ENCODE data around the gene SEPTIN12. TPM values are rescaled to one million over a fixed set of nuclear protein-coding genes. Genes with fewer than 3 reads are reported as not detected.

The SEPTIN12 gene
- total RNA-seq, 1 donor from 2014 or later: not detected

DNA sequence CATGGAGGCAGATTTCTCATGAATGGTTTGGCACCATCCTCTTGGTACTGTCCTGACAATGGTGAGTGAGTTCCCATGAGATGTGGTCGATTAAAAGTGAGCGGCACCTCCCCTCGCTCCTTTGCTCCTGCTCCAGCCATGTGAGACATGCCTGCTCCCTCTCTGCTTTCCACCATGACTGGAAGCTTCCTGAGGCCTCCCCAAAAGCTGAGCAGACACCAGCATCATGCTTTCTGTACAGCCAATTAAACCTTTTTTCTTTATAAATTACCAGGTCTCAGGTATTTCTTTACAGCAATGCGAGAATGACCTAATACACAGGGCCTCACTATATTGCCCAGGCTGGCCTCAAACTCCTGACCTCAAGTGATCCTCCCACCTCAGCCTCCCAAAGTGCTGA lies 33.3 kb downstream of the SEPTIN12 start:
- DNase-seq (ENCODE audit: low read depth): no peak
- H3K4me3 ChIP-seq (ENCODE audit: low read depth, low read length): no peak overlapping the region
- TF ChIP-seq, protein P1, sequence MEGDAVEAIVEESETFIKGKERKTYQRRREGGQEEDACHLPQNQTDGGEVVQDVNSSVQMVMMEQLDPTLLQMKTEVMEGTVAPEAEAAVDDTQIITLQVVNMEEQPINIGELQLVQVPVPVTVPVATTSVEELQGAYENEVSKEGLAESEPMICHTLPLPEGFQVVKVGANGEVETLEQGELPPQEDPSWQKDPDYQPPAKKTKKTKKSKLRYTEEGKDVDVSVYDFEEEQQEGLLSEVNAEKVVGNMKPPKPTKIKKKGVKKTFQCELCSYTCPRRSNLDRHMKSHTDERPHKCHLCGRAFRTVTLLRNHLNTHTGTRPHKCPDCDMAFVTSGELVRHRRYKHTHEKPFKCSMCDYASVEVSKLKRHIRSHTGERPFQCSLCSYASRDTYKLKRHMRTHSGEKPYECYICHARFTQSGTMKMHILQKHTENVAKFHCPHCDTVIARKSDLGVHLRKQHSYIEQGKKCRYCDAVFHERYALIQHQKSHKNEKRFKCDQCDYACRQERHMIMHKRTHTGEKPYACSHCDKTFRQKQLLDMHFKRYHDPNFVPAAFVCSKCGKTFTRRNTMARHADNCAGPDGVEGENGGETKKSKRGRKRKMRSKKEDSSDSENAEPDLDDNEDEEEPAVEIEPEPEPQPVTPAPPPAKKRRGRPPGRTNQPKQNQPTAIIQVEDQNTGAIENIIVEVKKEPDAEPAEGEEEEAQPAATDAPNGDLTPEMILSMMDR (conservative IDR thresholded peaks at IDR 0.05; ENCODE audit: low read depth, low read length): no peak

DNA sequence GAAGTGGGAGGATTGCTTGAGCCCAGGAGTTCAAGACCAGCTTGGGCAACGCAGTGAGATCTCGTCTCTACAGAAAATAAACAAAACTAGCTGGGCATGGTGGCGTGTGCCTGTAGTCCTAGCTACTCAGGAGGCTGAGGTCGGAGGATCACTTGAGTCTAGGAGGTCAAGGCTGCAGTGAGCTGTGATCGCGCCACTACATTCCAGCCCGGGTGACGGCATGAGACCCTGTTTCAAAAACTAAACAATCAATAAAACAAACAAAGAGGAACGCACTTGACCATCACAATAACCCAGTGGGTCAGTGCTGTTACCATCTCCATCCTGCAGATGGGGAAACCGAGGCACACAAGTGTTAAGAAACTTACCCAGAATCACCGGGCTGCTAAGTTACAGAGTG lies 34.9 kb downstream of the SEPTIN12 start:
- no peak for DNase-seq (ENCODE audit: low read depth)
- H3K4me3 ChIP-seq (ENCODE audit: low read depth, low read length): no peak overlapping the region
- TF ChIP-seq, protein P1 (conservative IDR thresholded peaks at IDR 0.05; ENCODE audit: low read depth, low read length): no peak

DNA sequence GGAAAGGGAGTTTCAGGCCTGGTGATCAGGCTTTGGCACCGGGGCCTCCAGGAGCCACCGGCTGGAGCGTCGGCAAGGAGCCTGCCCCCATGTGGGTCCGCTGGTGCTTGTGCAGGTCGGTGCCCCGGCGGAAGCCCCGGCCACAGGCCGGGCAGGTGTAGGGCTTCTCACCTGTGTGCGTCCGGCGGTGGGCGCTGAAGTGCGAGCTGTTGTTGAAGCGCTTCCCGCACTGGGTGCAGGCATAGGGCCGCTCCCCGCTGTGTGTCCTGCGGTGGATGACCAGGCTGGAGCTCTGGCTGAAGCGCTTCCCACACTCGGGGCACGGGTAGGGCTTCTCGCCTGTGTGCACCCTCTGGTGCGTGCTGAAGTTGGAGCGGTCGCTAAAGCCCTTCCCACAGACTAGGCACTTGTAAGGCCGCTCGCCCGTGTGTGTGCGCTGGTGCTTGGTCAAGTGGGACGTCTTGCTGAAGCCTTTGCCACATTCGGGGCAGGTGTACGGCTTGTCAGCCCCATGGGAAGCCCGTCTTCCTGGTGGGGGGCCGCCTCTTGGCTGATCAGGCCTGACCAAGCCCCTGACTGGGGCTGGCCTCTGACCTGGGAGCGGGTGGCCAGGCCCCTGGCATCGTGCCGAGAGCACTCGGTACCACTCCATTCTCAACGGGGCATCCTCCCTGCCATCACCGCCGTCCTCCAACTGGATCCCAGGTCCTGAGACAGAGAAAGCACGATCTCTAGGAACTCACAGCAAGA lies 35.6 kb downstream of the SEPTIN12 start:
- H3K4me3 ChIP-seq (ENCODE audit: low read depth, low read length): no peak overlapping the region
- TF ChIP-seq, protein P1 (conservative IDR thresholded peaks at IDR 0.05; ENCODE audit: low read depth, low read length): no peak
- no peak for DNase-seq (ENCODE audit: low read depth)

DNA sequence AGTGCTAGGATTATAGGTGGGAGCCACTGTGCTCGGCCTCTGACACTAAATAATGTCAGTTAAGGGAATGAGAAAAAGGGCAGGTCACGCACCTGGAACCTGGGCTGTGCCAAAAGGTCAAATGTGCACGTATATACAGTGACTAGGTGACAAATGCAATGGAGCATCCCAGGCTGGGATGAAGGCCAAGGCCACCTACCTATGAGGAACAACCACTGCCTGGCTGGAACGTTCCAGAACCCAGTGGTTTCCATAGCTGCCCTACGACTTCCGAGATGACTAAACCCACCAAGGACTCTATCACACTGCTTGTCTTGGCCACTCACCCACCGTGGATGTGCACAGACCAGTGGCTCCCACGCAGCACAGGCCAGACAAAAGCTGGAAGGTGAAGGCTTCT lies 37.2 kb downstream of the SEPTIN12 start:
- no peak overlapping the region for H3K4me3 ChIP-seq (ENCODE audit: low read depth, low read length)
- TF ChIP-seq, protein P1 (conservative IDR thresholded peaks at IDR 0.05; ENCODE audit: low read depth, low read length): no peak
- no peak for DNase-seq (ENCODE audit: low read depth)

DNA sequence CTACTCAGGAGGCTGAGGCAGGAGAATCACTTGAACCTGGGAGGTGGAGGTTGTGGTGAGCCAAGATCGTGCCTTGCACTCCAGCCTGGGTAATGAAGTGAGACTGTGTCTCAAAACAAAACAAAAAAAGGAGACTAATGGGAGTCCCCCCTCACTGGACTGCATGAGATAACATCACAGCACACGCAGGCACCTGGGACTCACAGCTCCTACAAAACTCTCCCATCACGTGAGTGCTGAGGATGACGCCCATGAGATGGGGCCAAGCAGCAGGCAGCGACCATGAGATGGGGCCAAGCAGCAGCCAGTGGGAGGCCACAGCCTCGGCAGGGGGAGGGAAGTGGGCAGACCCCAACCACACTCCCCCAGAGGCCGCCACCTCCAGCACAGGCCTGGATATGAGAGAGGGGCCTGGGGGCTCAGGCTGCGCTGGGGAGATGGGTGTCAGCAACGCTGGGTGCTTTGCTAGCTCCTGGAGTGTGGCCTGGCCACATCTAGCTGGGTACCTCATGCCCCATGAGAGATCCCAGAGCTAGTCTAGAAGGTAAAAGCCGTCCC lies 38.4 kb downstream of the SEPTIN12 start:
- TF ChIP-seq, protein P1 (conservative IDR thresholded peaks at IDR 0.05; ENCODE audit: low read depth, low read length): no peak
- DNase-seq (ENCODE audit: low read depth): no peak
- H3K4me3 ChIP-seq (ENCODE audit: low read depth, low read length): no peak overlapping the region

DNA sequence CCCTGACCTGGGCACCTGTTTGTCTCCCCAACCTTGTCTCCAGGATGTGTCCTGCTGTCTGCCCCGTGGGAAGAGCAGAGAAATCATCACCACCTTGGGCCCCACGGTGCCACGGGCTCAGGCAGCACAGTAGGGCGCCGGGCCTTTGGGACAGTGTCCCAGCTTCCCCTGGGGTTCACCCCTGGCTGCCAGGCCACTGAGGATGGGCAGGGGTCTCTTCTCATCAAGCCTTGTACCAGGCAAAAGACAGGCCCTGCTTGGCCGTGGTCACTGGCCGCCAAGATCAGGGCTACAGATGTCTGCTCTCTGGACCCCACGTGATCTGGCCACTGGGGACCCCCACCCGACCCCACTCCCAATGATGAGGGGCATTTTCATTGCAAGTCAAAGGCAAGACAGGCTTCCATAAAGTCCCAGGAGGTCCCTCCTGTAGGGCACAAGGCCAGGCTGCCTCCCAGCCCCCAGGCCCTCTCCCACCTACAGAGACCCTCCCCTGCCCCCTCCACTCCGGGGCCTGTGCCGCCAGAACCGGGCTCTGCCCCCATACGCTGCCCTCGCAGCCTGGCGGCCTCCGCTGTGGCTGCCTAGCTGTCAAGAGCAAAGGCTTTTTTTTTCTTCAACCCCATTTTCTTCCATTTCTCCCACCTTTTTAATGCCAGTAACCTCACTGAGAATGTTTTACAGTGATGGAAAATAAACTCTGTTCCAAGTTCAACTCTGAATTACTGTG lies 39.3 kb downstream of the SEPTIN12 start:
- no peak for DNase-seq (ENCODE audit: low read depth)
- TF ChIP-seq, protein P1 (conservative IDR thresholded peaks at IDR 0.05; ENCODE audit: low read depth, low read length): no peak
- H3K4me3 ChIP-seq (ENCODE audit: low read depth, low read length): no peak overlapping the region

All from epithelial cell of proximal tubule (primary cell).